ENCODE results near the gene CCDC60.
"Not testable (repeated sequence)": the region's sequence is repeated elsewhere in the genome, so short reads cannot be mapped to it uniquely, and the experiment has no call there.

The CCDC60 gene

DNA sequence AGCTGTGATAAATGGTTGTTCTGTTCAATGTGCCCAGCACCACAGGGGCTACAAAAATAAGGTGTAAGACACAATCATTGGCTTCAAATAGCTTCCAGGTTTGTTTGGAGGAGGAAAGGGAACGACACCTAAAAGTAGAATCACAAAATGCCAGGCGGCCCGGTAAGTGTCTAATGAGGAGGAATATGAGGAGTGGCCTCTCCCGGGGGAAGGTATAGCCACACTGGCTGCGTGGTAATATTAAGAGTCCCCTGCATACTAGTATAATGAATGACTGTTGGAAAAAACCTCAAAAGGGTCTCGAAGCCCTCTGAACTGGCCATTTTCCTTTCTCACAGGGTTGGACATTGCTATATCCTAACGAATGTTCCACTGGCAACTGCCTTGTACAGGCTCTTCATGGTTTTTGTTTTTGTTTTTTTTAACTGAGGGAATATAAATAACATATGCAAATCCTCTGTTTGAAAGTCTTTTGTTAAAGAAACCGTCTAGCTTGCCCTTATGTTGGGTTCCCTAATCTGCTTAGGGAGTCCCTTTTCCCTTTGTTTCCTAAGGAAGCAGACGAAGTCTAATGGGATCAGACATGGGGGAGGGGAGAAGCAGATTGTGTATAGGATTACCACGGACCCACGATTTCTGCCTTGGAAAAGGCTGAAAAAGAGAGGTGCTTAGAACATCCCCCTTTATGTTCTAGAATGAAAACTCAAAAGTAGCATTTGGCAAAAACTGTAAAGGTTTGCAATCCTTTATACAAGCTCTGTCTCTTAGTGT lies 4.2 kb downstream of the CCDC60 start:
- DNase-seq = no peak

DNA sequence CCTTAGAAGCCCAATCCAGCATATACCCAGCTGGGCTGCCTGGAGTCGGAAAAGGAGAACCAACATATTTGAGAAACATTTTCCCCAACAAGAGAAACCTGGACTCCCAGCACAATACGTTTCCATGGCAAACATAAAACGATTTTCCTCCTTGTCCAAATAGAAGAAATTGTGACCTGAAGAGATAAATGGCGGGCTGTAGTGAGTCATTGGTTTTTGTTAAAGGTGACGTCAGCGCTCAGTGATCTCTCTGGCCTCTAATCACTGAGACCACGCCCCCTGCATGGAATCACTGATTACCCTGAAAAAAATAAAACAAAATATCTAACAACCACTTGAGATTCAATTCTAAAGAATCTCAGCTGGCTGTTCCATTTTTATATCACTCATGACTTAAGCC lies 6.0 kb downstream of the CCDC60 start:
- no peak for DNase-seq

DNA sequence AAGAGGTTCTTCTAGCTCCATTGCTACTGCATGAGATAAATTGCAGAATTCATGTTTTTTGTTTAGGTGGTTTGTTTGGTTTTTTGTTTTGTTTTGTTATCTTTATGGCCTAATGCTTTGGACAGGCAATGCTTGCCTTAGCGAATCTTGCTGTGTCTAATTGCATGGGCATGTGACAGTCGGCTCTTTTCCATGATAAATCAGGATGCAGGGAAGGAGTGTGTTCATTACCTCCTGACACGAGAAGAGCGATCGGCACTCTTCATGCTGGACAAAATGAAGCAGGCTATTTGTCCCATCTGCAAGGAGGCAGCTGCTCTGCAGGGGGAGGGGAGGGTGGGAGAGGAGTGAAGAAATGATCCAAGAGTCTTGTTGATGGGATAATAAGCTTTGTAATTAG lies 6.5 kb downstream of the CCDC60 start:
- no peak for DNase-seq

DNA sequence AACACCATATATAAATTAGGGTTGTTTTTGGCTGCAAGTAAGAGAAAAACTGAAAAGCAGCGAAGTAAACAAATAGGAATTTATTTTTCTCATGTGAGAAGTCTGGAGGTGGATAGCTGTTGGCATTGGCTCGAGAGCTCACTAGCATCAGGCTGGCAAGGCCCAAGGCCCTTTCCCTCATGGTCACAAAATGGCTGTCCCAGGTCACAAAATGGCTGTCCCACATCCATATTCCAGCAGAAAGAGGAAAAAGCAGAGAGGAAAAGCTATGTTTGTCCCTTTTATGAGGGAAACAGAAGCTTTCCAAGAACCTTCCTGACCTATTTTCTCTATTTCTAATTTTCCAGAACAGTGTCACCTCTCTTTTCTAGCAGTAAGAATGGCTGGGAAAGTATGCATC lies 7.5 kb downstream of the CCDC60 start:
- DNase-seq = no peak

DNA sequence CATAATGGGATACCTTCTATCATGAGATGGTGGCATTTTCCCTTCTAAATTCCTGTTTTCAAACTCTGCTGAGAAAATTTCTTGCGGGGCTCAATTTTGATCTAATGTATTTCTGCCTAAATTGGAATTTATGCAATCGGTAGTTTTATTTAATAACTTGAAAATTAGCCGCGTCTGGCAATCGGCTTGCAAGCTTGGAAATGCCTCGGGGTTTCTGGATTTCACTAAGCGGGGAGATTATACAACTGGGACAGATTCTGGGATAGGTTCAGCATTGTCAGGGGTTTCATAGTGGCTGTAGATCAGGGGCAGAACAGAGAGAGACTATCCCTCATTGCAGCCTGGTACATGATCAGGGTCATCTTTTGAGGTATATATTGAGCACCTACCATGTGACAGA lies 8.6 kb downstream of the CCDC60 start:
- no peak for DNase-seq

DNA sequence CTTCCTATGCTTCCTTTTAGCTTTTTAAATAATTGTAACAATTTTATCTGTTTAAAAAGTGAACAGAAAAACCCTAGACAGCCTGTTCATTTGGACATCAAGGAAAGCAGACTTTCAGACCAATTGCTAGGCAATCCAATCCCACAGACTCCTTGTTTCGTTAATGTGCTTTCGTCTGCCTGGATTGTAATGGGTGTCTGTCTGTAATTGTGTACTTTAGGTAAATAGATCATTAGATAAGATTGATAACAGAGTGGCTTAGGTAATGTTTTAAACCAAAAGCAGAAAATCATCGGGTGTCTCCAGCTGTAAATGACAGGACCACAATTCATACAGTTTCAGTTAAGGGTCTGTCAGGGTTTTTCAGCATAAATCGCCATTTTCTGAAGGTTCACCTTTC lies 19.6 kb downstream of the CCDC60 start:
- DNase-seq = no peak

DNA sequence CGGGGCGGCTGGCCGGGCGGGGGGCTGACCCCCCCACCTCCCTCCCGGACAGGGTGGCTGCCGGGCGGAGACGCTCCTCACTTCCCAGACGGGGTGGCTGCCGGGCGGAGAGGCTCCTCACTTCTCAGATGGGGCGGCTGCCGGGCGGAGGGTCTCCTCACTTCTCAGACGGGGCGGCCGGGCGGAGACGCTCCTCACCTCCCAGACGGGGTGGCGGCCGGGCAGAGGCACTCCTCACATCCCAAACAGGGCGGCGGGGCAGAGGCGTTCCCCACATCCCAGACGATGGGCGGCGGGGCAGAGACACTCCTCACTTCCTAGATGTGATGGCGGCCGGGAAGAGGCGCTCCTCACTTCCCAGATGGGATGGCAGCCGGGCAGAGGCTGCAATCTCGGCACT lies 25.8 kb downstream of the CCDC60 start:
- DNase-seq = not testable (repeated sequence)

DNA sequence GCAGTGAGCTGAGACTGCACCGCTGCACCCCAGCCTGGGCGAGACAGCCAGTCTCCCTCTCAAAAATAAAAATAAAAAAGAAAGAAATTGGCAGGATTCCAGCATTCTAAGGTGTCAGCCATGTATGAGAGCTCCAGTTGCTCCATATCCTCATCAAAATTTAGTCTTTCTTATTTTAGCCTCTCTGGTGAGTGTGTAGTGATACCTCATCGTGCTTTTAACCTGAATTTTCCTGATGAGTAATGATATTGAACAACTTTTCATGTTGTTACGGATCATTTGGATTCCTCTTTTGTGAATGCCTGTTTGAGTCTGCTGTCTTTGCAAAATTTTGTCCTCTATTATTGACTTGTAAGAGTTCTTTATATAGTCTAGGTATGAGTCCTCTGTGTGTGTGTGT lies 28.5 kb downstream of the CCDC60 start:
- DNase-seq = no peak

DNA sequence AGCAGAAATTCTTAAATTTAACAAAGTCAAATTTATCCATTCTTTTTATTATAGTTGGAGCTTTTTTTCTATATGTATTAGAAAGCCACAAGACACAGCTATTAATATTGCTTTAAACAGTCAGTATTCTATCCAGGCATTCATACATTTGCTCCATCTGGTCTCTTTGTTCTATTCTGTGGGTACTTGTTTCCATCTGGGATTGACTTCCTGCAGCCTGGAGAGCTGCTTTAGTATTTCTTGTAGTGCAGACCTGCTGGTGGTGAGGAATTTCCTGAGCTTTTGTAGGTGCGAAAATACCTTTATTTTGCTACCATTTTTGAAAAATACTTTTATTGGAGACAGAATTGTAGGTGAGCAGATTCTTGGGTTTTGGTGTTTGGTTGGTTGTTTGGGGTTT lies 29.0 kb downstream of the CCDC60 start:
- no peak for DNase-seq

DNA sequence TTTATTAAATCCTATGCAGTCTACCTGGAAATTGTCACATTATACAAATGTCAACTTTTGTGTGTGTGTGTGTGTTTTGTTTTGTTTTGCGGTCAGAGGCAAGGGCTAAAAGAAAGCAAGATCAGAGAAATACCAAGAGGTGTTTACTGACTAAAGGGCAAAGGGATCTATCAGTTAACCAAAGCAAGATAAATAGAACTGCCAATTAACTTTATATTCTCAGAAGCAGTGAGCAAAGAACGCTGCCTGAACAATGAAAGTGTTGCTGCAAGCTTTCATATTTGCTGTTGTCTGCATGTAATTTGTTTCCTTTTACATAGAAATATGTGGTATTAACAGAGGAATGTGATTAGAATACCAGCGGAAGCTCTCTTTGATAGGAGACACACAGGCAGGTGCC lies 30.9 kb downstream of the CCDC60 start:
- no peak for DNase-seq

DNA sequence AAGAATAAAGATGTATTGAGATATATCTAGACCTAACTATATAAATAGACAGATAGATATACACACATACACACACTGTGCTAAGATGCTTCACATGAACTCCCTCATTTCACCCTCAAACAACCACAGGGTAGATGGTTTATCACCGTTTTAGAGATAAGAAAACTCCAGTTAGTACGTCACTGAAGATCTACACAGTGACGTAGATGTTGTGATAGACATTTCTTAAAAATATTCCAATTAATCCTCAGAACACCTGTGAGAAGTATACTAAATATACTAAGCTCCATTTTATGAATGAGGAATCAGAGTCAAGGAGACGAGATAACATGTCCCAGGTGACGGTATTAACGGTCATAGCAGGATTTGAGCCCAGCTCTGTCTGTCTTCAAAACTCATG lies 31.5 kb downstream of the CCDC60 start:
- DNase-seq = no peak

DNA sequence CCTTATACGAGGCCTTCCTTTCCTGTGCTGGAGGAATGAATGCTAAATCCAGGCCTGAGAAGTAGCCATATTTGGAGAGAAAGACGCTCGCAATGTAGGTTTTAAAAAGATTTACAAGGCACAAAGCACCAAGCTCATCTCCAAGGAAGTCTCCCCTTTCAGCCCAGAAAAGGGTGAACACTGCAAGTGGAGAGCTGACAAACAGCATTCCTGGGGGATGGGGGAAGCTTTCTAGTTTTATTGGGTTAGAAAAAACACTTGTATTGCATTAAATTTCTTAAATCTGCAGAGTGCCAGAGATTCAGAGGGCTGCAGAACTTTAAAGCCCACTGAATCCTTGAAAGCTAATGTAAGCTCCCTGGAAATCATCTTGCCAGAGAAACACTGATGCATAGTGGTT lies 34.6 kb downstream of the CCDC60 start:
- no peak for DNase-seq

DNA sequence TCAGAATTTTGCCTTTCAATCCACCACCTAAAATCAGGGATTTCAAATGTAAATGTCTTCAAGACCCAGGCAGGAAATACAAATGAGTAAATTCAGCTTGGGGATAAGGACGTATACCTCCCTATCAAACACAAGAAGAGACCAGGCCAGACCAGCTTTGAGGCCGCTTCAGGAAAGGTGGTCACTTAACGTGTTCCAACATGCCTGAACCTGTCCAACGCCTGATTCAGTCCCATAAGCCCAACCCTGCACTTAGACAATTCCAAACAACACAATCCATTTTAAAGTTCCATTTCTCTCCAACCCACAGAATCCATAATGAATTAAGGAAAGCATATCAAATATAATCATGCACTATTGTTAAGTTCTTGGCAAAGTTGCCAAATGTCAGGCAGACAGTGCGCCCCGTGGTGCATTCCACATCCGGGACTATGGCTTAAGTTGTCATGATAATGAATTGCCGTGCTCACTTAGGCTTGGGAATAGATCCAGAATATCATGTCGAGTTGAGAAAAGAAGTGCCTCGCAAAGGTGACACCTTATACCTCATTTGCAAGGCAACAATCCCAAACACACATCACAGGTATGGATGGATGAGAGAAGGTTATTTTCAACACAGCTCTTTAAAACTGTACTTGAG lies 35.5 kb downstream of the CCDC60 start:
- DNase-seq = no peak

DNA sequence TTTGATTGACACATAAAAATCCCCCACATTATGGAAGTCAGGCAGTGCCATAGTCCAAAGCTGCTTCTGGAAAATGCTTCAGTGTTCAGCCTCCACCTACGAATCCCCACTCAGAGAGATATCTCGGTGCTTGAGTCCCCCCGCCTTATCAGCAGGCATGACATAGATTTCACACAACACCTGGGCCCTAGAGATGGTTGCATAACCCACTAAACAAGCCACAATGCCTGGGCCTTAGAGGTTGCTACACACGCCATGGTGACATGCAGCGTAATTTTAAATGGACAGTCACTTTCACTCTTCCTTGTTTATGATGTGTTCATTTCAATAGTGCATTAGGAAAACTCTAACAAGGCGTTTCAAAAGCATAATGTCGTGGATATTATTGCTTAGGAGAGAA lies 38.0 kb downstream of the CCDC60 start:
- no peak for DNase-seq

DNA sequence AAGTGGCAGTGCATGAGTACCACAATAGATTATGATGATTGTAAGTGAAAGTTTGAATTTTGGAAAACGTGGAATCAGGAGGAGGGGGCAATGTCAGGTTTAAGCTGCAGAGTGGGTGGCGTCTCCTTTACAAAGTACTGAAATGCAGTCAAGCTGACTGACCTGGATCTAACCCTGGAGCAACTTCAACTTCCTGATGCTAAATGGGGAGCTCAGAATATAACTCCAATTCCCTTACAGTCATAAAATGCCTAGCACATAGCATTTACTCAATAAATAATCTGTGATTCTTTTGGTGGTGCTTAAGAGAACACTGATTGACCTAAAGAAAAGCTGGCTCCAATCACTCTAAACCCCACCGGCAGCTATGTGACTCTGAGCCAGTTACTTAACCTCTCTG lies 38.5 kb downstream of the CCDC60 start:
- no peak for DNase-seq

DNA sequence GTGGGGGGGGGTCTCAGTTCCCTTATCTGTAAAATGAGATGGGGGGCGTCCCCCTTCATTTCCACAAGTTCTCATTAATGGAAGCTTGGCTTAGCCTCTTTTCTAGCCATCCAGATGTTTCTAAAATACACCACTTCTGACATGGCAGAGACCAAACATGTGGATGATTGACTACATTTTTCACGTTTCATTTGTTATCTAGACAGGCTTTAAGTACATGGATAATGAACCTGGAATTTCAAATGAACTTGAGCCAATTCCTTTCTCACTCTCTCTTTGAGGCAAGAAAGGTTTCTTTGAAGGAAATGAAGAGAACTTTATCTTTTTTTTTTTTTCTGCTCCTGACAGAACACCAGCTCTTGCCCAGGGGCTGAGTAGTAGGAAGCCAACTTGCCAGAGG lies 39.1 kb downstream of the CCDC60 start:
- no peak for DNase-seq

DNA sequence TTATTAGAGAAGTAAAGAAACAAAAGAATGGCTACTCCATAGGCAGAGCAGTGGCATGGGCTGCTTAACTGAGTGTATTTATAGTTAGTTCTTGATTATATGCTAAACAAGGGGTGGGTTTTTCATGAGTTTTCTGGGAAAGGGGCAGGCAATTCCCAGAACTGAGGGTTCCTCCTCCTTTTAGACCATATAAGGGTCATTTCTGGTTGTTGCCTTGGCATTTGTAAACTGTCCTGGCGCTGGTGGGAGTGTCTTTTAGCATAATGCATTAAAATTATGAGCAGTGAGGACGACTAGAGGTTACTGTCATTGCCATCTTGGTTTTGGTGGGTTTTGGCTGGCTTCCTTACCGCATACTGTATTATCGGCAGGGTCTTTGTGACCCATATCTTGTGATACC lies 40.1 kb downstream of the CCDC60 start:
- DNase-seq = no peak

DNA sequence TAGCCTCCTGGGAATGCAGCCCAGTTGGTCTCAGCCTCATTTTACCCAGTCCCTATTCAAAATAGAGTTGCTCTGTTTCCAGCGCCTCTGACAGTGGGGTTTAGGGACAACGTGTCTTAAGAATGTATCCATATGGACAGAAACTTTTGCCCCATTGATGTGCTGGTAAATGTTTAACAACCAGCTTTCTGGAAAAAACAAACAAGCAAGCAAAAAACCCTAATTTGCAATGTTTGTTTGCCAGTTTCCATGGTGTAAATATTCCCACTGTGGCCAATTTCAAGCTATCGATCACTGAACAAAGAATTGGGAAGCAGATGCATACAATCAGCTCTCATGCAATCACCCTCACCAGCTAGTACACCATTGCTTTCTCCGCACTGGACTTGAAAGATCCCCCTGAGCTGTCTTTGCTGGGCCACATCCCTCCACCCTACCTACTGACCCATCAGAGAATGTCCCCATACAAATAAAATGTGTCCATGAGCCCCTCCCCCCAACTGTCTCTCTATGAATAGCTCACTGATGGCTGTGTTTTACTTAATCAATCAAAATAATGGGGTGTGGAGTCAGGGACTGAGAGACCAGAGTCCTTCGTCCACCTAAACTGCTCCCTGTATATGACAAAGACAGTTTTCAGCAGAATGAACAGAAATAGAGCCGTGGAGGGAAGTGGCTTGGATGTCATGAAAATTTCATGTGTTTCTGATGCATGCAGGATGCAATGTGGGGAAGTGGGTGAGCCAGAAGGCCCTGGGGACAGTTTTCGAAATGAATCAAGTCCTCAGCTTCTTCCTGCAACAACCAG lies 40.8 kb downstream of the CCDC60 start:
- no peak for DNase-seq

DNA sequence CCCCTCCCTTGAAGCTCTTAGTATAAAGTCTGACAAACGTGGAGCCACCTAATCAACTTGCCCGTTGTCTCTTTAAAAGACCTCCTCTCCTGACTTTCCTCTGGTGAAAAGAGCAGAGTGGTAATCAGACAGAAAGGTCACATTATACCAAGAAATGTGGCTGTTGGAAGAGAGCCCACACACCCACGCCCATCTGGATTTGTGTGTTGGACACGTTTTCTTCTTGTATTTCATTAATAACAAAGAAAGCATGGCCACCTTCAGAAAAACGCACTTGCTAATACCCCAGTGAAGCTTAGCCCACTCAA lies 41.3 kb downstream of the CCDC60 start:
- DNase-seq = no peak

DNA sequence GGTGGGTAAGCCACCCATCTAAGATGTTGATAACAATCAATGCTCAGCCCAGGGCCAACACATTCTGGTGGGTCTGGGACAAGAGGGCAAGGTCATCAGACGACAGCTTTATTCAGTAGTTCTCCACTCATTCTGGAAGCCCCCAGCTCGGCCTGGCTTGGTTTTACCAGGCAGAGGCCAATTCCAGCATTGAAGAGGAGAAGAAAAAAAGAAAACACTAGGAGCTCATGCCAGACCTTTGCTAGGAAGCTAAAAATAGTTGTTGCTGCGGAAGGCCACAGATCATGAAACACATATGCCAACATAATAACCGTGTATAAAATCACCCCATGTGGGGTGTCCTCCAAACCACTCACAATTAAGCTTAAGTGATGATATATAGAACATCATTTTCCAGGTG lies 44.4 kb downstream of the CCDC60 start:
- DNase-seq = no peak

DNA sequence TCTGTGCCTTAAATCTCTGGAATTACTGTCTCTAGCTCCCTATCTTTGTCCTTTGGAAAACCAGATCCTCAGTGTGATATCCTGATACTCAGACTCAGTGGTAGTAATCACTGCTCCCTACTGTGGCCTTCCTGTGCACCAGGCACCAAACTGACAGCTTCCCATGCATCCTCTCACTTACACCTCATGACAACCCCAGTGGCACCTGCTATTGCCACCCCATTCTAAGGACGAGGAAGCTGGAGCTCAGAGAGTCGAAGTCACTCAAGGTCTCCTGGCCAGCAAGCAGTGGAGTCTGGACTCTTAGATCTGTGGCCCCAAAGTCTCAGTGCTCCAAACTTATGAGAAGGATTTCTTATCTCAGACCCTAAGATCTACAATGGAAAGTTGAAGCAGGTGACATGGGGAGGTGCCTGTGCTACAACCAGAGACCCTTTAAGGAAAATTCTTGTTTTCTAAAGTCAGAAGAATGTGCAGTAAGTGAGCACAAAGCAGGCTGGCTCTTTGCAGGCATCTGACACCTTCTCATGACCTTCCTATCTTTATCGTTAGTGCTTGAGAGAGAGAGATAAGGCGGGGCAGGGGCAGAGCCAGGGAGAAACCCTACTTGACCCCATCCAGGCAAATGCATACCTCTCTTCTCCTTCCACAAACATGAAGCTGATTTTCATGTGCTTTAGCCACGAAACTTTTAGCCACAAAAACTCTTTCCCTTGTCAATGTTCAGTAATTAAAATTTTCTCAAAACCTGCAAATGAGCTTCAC lies 47.1 kb downstream of the CCDC60 start:
- DNase-seq = no peak

DNA sequence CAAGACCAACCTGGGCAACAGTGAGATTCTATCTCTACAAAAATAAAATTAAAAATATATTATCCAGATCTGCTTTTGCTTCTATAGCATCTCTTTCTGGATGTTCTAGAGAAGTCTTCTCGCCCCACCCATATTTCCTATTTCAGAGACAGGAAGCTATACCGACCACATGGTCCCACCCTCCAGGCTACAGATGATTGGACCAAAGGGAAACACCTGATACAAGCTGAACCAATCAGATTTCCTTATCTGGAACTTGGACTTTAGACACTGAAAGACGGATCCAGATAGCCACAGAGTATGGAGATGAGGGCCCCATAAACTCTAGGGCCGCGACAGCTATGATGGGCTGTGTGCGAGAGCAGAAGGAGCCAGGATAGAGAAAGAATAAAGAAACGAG lies 48.7 kb downstream of the CCDC60 start:
- no peak for DNase-seq

DNA sequence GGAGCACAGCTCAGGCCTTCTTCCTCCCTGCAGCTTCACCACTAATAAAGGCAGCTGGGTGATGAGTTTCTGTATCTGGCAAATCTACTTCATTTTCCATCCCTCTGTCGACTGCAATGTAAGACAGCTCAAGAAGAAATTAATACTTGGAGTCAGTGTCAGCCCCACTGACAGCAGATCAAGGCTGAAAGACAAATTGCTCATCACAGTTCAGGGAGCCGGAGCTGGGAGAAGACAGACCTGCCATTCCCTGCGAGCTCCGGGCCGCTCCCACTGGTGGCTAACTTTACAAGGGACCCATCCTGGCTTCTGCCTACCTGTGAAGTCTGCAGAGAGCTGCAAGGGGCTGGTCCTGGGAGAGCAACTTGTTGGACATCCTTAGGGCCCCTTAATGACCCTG lies 49.8 kb downstream of the CCDC60 start:
- DNase-seq = no peak

DNA sequence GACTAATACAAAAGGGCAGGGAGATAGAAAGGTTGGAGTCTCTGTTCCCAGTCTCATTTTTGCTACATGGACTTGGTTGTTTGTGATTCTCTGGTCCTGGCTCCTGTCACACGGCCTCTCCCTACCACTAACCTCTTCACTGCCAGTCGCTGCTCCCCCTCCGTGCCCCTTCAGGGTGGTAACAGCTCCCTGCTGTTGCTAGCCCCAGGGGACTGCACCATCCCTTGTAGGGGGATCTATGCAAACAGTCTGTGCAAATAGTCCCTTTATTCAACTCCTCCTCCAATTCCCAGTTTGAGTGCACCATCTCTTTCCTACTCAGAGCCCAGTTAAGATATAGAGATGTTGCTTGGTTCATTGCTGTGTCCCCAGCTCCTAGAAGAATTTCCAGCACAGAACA lies 51.1 kb downstream of the CCDC60 start:
- no peak for DNase-seq

Data from KG1 (cell line).